ENCODE data around the gene NTN1.

The NTN1 gene

GRCh38 chr17:9229160-9229825, 208.0 kb downstream of the NTN1 start:
- Histone ChIP-seq H3K4me1 (no peaks in the 10 kb centered on the region), H3K4me3 (no peak overlapping the region), H3K27me3 (ENCODE audit: low read depth) (no peaks in the 10 kb centered on the region), H3K9me3 (no peaks in the 10 kb centered on the region), H3K36me3 (replicated peaks) (no peaks in the 10 kb centered on the region)
- in situ Hi-C loops (cut with MboI; ENCODE audit: low sequenced_read_pairs), result no loop called here
- DNase-seq (ENCODE audit: low spot score in 2 of 2), result no peak

GRCh38 chr17:9229826-9230201, 208.5 kb downstream of the NTN1 start:
- no peaks in the 10 kb centered on the region for H3K4me1 ChIP-seq
- no peaks in the 10 kb centered on the region for H3K9me3 ChIP-seq
- in situ Hi-C loops (cut with MboI; ENCODE audit: low sequenced_read_pairs), result no loop called here
- no peak overlapping the region for H3K4me3 ChIP-seq
- no peak for DNase-seq (ENCODE audit: low spot score in 2 of 2)
- H3K27me3 ChIP-seq (ENCODE audit: low read depth), result no peaks in the 10 kb centered on the region
- no peaks in the 10 kb centered on the region for H3K36me3 ChIP-seq (replicated peaks)

GRCh38 chr17:9230346-9230745, 209.0 kb downstream of the NTN1 start:
- Histone ChIP-seq H3K27me3 (ENCODE audit: low read depth) (no peaks in the 10 kb centered on the region), H3K36me3 (replicated peaks) (no peaks in the 10 kb centered on the region), H3K9me3 (no peaks in the 10 kb centered on the region), H3K4me3 (no peak overlapping the region), H3K4me1 (no peaks in the 10 kb centered on the region)
- DNase-seq (ENCODE audit: low spot score in 2 of 2), result no peak
- in situ Hi-C loops (cut with MboI; ENCODE audit: low sequenced_read_pairs), result no loop called here

- Histone ChIP-seq H3K9me3 (no peaks in the 10 kb centered on the region), H3K4me3 (no peak overlapping the region), H3K27me3 (ENCODE audit: low read depth) (no peaks in the 10 kb centered on the region), H3K36me3 (replicated peaks) (no peaks in the 10 kb centered on the region), H3K4me1 (no peaks in the 10 kb centered on the region)
- in situ Hi-C loops (cut with MboI; ENCODE audit: low sequenced_read_pairs), result no loop called here
- DNase-seq (ENCODE audit: low spot score in 2 of 2), result no peak
These were observed 209.6 kb downstream of the NTN1 start for GRCh38 chr17:9230861-9231260.

GRCh38 chr17:9231449-9232154, 210.3 kb downstream of the NTN1 start:
- DNase-seq (ENCODE audit: low spot score in 2 of 2), result no peak
- Histone ChIP-seq H3K4me3 (no peak overlapping the region), H3K27me3 (ENCODE audit: low read depth) (no peaks in the 10 kb centered on the region), H3K9me3 (no peaks in the 10 kb centered on the region), H3K4me1 (no peaks in the 10 kb centered on the region), H3K36me3 (replicated peaks) (no peaks in the 10 kb centered on the region)
- in situ Hi-C loops (cut with MboI; ENCODE audit: low sequenced_read_pairs), result no loop called here

GRCh38 chr17:9232155-9232475, 210.8 kb downstream of the NTN1 start:
- Histone ChIP-seq H3K9me3 (no peaks in the 10 kb centered on the region), H3K4me1 (no peaks in the 10 kb centered on the region), H3K36me3 (replicated peaks) (no peaks in the 10 kb centered on the region), H3K27me3 (ENCODE audit: low read depth) (no peaks in the 10 kb centered on the region), H3K4me3 (no peak overlapping the region)
- no peak for DNase-seq (ENCODE audit: low spot score in 2 of 2)
- in situ Hi-C loops (cut with MboI; ENCODE audit: low sequenced_read_pairs), result no loop called here

- no peaks in the 10 kb centered on the region for H3K36me3 ChIP-seq (replicated peaks)
- no peak overlapping the region for H3K4me3 ChIP-seq
- no peaks in the 10 kb centered on the region for H3K9me3 ChIP-seq
- in situ Hi-C loops (cut with MboI; ENCODE audit: low sequenced_read_pairs), result no loop called here
- DNase-seq (ENCODE audit: low spot score in 2 of 2), result no peak
- no peaks in the 10 kb centered on the region for H3K27me3 ChIP-seq (ENCODE audit: low read depth)
- H3K4me1 ChIP-seq, result no peaks in the 10 kb centered on the region
These were observed 211.4 kb downstream of the NTN1 start for GRCh38 chr17:9232591-9233270.

GRCh38 chr17:9233271-9233599, 211.9 kb downstream of the NTN1 start:
- no peak overlapping the region for H3K4me3 ChIP-seq
- no peaks in the 10 kb centered on the region for H3K4me1 ChIP-seq
- H3K27me3 ChIP-seq (ENCODE audit: low read depth), result no peaks in the 10 kb centered on the region
- no peaks in the 10 kb centered on the region for H3K9me3 ChIP-seq
- H3K36me3 ChIP-seq (replicated peaks), result no peaks in the 10 kb centered on the region
- in situ Hi-C loops (cut with MboI; ENCODE audit: low sequenced_read_pairs), result no loop called here
- no peak for DNase-seq (ENCODE audit: low spot score in 2 of 2)

- Histone ChIP-seq H3K4me3 (no peak overlapping the region), H3K9me3 (no peaks in the 10 kb centered on the region), H3K4me1 (no peaks in the 10 kb centered on the region), H3K27me3 (ENCODE audit: low read depth) (no peaks in the 10 kb centered on the region), H3K36me3 (replicated peaks) (no peaks in the 10 kb centered on the region)
- no peak for DNase-seq (ENCODE audit: low spot score in 2 of 2)
- in situ Hi-C loops (cut with MboI; ENCODE audit: low sequenced_read_pairs), result no loop called here
These were observed 212.5 kb downstream of the NTN1 start for GRCh38 chr17:9233761-9234160.

GRCh38 chr17:9234389-9234945, 213.2 kb downstream of the NTN1 start:
- Histone ChIP-seq H3K9me3 (no peaks in the 10 kb centered on the region), H3K4me1 (no peaks in the 10 kb centered on the region), H3K27me3 (ENCODE audit: low read depth) (no peaks in the 10 kb centered on the region), H3K4me3 (no peak overlapping the region), H3K36me3 (replicated peaks) (no peaks in the 10 kb centered on the region)
- in situ Hi-C loops (cut with MboI; ENCODE audit: low sequenced_read_pairs), result no loop called here
- DNase-seq (ENCODE audit: low spot score in 2 of 2), result no peak

- Histone ChIP-seq H3K27me3 (ENCODE audit: low read depth) (no peaks in the 10 kb centered on the region), H3K36me3 (replicated peaks) (no peaks in the 10 kb centered on the region), H3K4me1 (no peaks in the 10 kb centered on the region), H3K9me3 (no peaks in the 10 kb centered on the region), H3K4me3 (no peak overlapping the region)
- no peak for DNase-seq (ENCODE audit: low spot score in 2 of 2)
- in situ Hi-C loops (cut with MboI; ENCODE audit: low sequenced_read_pairs), result no loop called here
These were observed 214.0 kb downstream of the NTN1 start for GRCh38 chr17:9235346-9235745.

GRCh38 chr17:9236286-9237052, 215.2 kb downstream of the NTN1 start:
- no peaks in the 10 kb centered on the region for H3K4me1 ChIP-seq
- in situ Hi-C loops (cut with MboI; ENCODE audit: low sequenced_read_pairs), result no loop called here
- no peak for DNase-seq (ENCODE audit: low spot score in 2 of 2)

GRCh38 chr17:9237053-9237410, 215.7 kb downstream of the NTN1 start:
- in situ Hi-C loops (cut with MboI; ENCODE audit: low sequenced_read_pairs), result no loop called here
- Histone ChIP-seq H3K4me3 (no peak overlapping the region), H3K4me1 (no peaks in the 10 kb centered on the region), H3K9me3 (no peaks in the 10 kb centered on the region), H3K36me3 (replicated peaks) (no peaks in the 10 kb centered on the region), H3K27me3 (ENCODE audit: low read depth) (no peaks in the 10 kb centered on the region)
- DNase-seq (ENCODE audit: low spot score in 2 of 2), result no peak

More at GRCh38 chr17:9236286-9237052, 215.2 kb downstream of the NTN1 start:
- H3K36me3 ChIP-seq (replicated peaks), result no peaks in the 10 kb centered on the region
- no peaks in the 10 kb centered on the region for H3K9me3 ChIP-seq
- no peaks in the 10 kb centered on the region for H3K27me3 ChIP-seq (ENCODE audit: low read depth)
- no peak overlapping the region for H3K4me3 ChIP-seq

Data from HAP-1 (cell line).